ENCODE results near the gene C16orf46. TPM values are rescaled to one million over a fixed set of nuclear protein-coding genes. Genes with fewer than 3 reads are reported as not detected.

The C16orf46 gene
- total RNA-seq, 2 donors from 2014 or later, result 0.54 TPM; not detected in 1

GRCh38 chr16:81061307-81061640 lies 15.8 kb downstream of the C16orf46 start:
- Mint-ChIP-seq H3K27ac (no peak overlapping the region), H3K9me3 (no peaks in the 10 kb centered on the region), H3K4me1 (no peaks in the 10 kb centered on the region), H3K4me3 (no peak overlapping the region), H3K27me3 (no peaks in the 10 kb centered on the region), H3K36me3 (ENCODE audit: low read depth) (no peaks in the 10 kb centered on the region)
- no peak for ATAC-seq (replicated peaks)

DNA sequence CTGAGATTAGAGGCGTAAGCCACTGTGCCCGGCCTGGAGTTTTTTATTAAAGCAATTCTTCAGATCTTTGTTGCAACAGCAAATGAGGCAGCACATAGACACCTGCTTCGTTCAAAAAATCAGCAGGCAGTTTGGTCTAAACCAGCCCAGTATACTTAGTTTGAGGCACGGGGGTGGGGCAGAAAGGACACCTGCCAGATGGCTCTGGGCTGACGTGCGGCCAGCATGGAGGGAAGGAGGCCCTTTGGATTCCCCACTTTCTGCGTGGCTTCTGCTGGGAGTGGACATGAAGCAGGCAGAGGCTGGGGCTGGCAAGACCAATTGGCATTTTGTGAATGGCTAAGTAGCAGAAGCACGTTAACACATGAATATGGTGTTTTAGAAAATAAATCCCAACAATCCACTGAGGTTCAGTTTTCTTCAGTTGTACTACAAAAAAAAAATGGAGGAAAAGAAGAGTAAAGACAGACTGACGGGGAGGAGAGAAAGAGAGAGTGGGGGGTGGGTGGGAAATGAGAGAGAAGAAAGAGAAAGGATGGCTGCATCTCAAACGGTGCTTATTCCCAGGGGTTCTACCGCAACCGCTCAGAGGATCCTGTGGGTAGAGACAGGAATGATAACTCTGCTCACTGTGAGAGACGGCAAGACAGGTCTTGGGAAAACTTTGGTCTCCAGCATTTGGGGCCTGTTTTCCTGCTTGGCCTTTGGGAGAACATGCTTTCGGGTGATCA lies 16.3 kb downstream of the C16orf46 start:
- Mint-ChIP-seq H3K36me3 (ENCODE audit: low read depth) (no peaks in the 10 kb centered on the region), H3K27me3 (no peaks in the 10 kb centered on the region), H3K9me3 (no peaks in the 10 kb centered on the region), H3K4me1 (no peaks in the 10 kb centered on the region), H3K27ac (no peak overlapping the region), H3K4me3 (no peak overlapping the region)
- ATAC-seq (replicated peaks), result no peak

GRCh38 chr16:81053761-81054160 lies 23.3 kb downstream of the C16orf46 start:
- H3K27ac Mint-ChIP-seq, result no peak overlapping the region
- no peak for ATAC-seq (replicated peaks)

GRCh38 chr16:81042821-81043220 lies 34.2 kb downstream of the C16orf46 start:
- Mint-ChIP-seq H3K36me3 (ENCODE audit: low read depth) (peaks cover 68% of the 10 kb centered on the region), H3K27ac (no peak overlapping the region), H3K9me3 (no peaks in the 10 kb centered on the region), H3K4me1 (peaks cover 5% of the 10 kb centered on the region), H3K4me3 (no peak overlapping the region), H3K27me3 (no peaks in the 10 kb centered on the region)
- no peak for ATAC-seq (replicated peaks)

More at GRCh38 chr16:81053761-81054160, 23.3 kb downstream of the C16orf46 start:
- H3K9me3 Mint-ChIP-seq, result peaks cover 11% of the 10 kb centered on the region
- H3K4me3 Mint-ChIP-seq, result no peak overlapping the region
- no peaks in the 10 kb centered on the region for H3K4me1 Mint-ChIP-seq
- H3K36me3 Mint-ChIP-seq (ENCODE audit: low read depth), result no peaks in the 10 kb centered on the region
- no peaks in the 10 kb centered on the region for H3K27me3 Mint-ChIP-seq

- peaks cover 14% of the 10 kb centered on the region for H3K4me1 Mint-ChIP-seq
- no peak for ATAC-seq (replicated peaks)
- no peak overlapping the region for H3K4me3 Mint-ChIP-seq
- H3K27ac Mint-ChIP-seq, result no peak overlapping the region
- H3K27me3 Mint-ChIP-seq, result no peaks in the 10 kb centered on the region
- no peaks in the 10 kb centered on the region for H3K9me3 Mint-ChIP-seq
- H3K36me3 Mint-ChIP-seq (ENCODE audit: low read depth), result peaks cover 68% of the 10 kb centered on the region
These were observed 35.3 kb downstream of the C16orf46 start for GRCh38 chr16:81041696-81042095.

DNA sequence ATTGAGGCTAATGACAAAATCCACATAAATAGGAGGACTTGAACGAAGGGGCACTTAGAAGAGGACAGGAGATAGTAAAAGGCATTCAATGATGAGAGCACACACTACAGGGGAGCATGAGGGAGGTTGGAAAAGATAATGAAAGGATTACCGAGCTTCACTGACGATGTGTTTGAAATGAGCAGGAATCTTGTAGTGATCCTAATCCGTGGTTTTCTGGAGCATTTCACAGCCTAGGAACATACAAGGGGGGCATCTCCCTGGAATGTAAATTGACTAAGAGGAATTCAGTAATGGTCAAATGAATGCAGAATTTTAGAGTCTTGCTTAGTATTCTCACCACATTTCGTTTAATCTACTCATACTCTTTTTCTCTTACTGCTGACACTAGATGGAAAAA lies 36.2 kb downstream of the C16orf46 start:
- H3K9me3 Mint-ChIP-seq, result no peaks in the 10 kb centered on the region
- H3K4me1 Mint-ChIP-seq, result peaks cover 15% of the 10 kb centered on the region
- H3K27ac Mint-ChIP-seq, result no peak overlapping the region
- H3K36me3 Mint-ChIP-seq (ENCODE audit: low read depth), result peaks cover 68% of the 10 kb centered on the region
- H3K4me3 Mint-ChIP-seq, result no peak overlapping the region
- no peaks in the 10 kb centered on the region for H3K27me3 Mint-ChIP-seq
- no peak for ATAC-seq (replicated peaks)

GRCh38 chr16:81040131-81040530 lies 36.9 kb downstream of the C16orf46 start:
- ATAC-seq (replicated peaks), result no peak
- Mint-ChIP-seq H3K36me3 (ENCODE audit: low read depth) (peaks cover 62% of the 10 kb centered on the region), H3K9me3 (no peaks in the 10 kb centered on the region), H3K27me3 (no peaks in the 10 kb centered on the region), H3K27ac (no peak overlapping the region), H3K4me1 (peaks cover 15% of the 10 kb centered on the region), H3K4me3 (no peak overlapping the region)

- ATAC-seq (replicated peaks), result no peak
- Mint-ChIP-seq H3K27ac (peak overlapping the region; percentile 58), H3K27me3 (no peaks in the 10 kb centered on the region), H3K4me3 (peak overlapping the region; percentile 82), H3K9me3 (no peaks in the 10 kb centered on the region), H3K36me3 (ENCODE audit: low read depth) (peaks cover 29% of the 10 kb centered on the region), H3K4me1 (peaks cover 15% of the 10 kb centered on the region)
These were observed 40.2 kb downstream of the C16orf46 start for GRCh38 chr16:81036751-81037350.

GRCh38 chr16:81035975-81036750 lies 40.9 kb downstream of the C16orf46 start:
- ATAC-seq (replicated peaks), result peak; percentile 72
- Mint-ChIP-seq H3K4me3 (peak overlapping the region; percentile 82), H3K9me3 (no peaks in the 10 kb centered on the region), H3K4me1 (peaks cover 15% of the 10 kb centered on the region), H3K36me3 (ENCODE audit: low read depth) (peaks cover 29% of the 10 kb centered on the region), H3K27ac (peak overlapping the region; percentile 58), H3K27me3 (no peaks in the 10 kb centered on the region)

- no peaks in the 10 kb centered on the region for H3K27me3 Mint-ChIP-seq
- peak within 1 kb of the TSS; percentile 82 for H3K4me3 Mint-ChIP-seq
- H3K9me3 Mint-ChIP-seq, result no peaks in the 10 kb centered on the region
- H3K4me1 Mint-ChIP-seq, result peaks cover 15% of the 10 kb centered on the region
- peak; percentile 97 for ATAC-seq (replicated peaks)
- H3K27ac Mint-ChIP-seq, result peak within 1 kb of the TSS; percentile 58
- peaks cover 23% of the 10 kb centered on the region for H3K36me3 Mint-ChIP-seq (ENCODE audit: low read depth)
These were observed 41.6 kb downstream of the C16orf46 start, which contains the start of gene ATMIN for GRCh38 chr16:81035398-81035974. Gene ATMIN, plus strand, starts transcription at chr16:81035842. Its CDS starts 29 bp downstream, at chr16:81035871.

DNA sequence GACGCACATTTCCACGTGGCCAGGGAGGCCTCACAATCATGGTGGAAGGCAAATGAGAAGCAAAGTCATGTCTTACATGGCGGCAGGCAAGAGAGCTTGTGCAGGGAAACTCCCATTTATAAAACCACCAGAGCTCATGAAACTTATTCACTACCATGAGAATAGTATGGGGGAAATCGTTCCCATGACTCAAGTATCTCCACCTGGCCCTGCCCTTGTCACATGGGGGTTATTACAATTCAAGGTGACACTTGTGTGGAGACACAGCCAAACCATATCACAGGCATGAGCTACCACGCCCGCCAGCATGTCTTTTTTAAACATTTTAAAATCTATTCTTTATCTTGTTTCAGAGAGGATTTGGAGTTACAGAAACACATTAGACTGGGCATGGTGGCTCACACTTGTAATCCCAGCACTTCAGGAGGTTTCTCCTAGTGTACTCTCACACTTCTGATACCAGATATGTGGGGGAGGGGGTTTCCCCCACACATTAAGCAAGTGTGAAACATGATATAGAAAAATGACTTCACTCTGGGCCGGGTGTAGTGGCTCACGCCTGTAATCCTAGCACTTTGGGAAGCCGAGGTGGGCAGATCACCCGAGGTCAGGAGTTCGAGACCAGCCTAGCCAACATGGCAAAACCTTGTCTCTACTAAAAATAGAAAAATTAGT lies 47.0 kb downstream of the C16orf46 start:
- Mint-ChIP-seq H3K4me1 (peaks cover 4% of the 10 kb centered on the region), H3K27me3 (no peaks in the 10 kb centered on the region), H3K27ac (peak overlapping the region; percentile 76), H3K9me3 (no peaks in the 10 kb centered on the region), H3K36me3 (ENCODE audit: low read depth) (peaks cover 52% of the 10 kb centered on the region), H3K4me3 (peak overlapping the region; percentile 50)
- ATAC-seq (replicated peaks), result peak; percentile 92

- Mint-ChIP-seq H3K4me1 (peaks cover 4% of the 10 kb centered on the region), H3K9me3 (no peaks in the 10 kb centered on the region), H3K36me3 (ENCODE audit: low read depth) (peaks cover 84% of the 10 kb centered on the region), H3K27me3 (no peaks in the 10 kb centered on the region), H3K27ac (no peak overlapping the region), H3K4me3 (no peak overlapping the region)
- ATAC-seq (replicated peaks), result no peak
These were observed 50.6 kb downstream of the C16orf46 start for GRCh38 chr16:81026429-81026828.

GRCh38 chr16:81018496-81018895 lies 58.5 kb downstream of the C16orf46 start:
- H3K27me3 Mint-ChIP-seq, result no peaks in the 10 kb centered on the region
- H3K27ac Mint-ChIP-seq, result no peak overlapping the region
- ATAC-seq (replicated peaks), result no peak

GRCh38 chr16:81014672-81015071 lies 62.4 kb downstream of the C16orf46 start:
- Mint-ChIP-seq H3K27me3 (no peaks in the 10 kb centered on the region), H3K27ac (peak overlapping the region; percentile 38), H3K4me1 (peaks cover 8% of the 10 kb centered on the region), H3K4me3 (no peak overlapping the region), H3K36me3 (ENCODE audit: low read depth) (peaks cover 95% of the 10 kb centered on the region), H3K9me3 (no peaks in the 10 kb centered on the region)
- ATAC-seq (replicated peaks), result peak; percentile 74

More at GRCh38 chr16:81018496-81018895, 58.5 kb downstream of the C16orf46 start:
- Mint-ChIP-seq H3K4me1 (no peaks in the 10 kb centered on the region), H3K9me3 (no peaks in the 10 kb centered on the region), H3K36me3 (ENCODE audit: low read depth) (peaks cover 100% of the 10 kb centered on the region), H3K4me3 (no peak overlapping the region)

Data from activated T-helper 17 cell treated with anti-CD3 and anti-CD28 coated beads, Interleukin-2, amount 50 U/mL, for 72 hours (primary cell).